GM12874 (cell line): ENCODE measurements around the gene HPX.

Source experiments
- TF ChIP-seq, protein P1 (sequence below): IDR thresholded peaks from 2 replicates; pipeline ENCODE4 v1.5.1; 2011; ENCODE audit warnings: low read depth, mild to moderate bottlenecking, control low read depth, low read length, moderate library complexity; ENCODE audit not compliant: insufficient read depth

Gene HPX, protein sequence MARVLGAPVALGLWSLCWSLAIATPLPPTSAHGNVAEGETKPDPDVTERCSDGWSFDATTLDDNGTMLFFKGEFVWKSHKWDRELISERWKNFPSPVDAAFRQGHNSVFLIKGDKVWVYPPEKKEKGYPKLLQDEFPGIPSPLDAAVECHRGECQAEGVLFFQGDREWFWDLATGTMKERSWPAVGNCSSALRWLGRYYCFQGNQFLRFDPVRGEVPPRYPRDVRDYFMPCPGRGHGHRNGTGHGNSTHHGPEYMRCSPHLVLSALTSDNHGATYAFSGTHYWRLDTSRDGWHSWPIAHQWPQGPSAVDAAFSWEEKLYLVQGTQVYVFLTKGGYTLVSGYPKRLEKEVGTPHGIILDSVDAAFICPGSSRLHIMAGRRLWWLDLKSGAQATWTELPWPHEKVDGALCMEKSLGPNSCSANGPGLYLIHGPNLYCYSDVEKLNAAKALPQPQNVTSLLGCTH

DNA sequence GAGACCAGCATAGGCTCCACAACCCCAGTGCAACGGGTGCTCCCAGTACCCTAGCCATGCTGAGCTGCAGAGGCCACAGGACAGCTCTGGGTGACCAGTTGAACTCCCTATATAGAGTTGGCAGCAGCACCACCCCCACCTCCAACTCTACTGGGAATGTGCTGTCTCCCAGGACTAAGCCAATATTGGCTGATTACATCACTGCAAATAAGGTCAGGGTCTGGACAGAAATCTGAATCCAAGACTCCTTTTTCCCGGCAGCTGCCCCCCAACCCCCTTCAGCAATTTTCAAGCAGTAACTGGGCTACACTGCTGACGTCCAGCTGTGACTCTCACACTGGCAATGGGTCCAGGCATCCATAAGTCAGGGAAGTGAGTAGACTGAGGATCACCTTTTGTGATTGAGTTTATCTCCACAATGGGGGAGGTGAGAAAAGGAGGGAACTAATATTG is at the start of gene HPX:
Gene HPX (minus strand): TSS at position 82 of the 453 bp plus-strand sequence. CDS start 24 bp downstream, at position 58.
- TF ChIP-seq, protein P1, sequence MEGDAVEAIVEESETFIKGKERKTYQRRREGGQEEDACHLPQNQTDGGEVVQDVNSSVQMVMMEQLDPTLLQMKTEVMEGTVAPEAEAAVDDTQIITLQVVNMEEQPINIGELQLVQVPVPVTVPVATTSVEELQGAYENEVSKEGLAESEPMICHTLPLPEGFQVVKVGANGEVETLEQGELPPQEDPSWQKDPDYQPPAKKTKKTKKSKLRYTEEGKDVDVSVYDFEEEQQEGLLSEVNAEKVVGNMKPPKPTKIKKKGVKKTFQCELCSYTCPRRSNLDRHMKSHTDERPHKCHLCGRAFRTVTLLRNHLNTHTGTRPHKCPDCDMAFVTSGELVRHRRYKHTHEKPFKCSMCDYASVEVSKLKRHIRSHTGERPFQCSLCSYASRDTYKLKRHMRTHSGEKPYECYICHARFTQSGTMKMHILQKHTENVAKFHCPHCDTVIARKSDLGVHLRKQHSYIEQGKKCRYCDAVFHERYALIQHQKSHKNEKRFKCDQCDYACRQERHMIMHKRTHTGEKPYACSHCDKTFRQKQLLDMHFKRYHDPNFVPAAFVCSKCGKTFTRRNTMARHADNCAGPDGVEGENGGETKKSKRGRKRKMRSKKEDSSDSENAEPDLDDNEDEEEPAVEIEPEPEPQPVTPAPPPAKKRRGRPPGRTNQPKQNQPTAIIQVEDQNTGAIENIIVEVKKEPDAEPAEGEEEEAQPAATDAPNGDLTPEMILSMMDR = no peak

- TF ChIP-seq, protein P1 = no peak
Measured at GRCh38 chr11:6489306-6489705, 48.5 kb upstream of the HPX start.

DNA sequence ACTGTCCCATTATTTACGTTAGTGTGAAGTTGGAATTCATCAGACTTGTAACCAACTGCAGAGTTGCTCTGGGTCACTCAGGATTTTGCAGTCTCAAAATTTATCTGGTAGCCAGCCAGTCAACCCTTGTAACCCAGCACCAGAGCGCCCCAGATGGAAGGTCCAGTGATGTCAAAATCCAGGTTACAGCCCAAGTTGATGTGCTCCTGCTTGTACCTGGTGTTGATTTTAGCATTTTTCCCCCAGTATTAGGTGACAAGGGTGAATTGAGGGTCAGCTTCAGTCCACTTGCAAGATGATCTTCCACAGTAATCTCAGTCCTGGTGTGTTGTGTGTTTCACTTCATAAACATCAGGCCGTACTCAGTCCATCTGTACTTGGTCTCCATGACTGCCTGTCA is 48.0 kb upstream of the HPX start:
- TF ChIP-seq, protein P1 = no peak

- TF ChIP-seq, protein P1 = no peak
Measured at GRCh38 chr11:6488342-6488741, 47.6 kb upstream of the HPX start.

DNA sequence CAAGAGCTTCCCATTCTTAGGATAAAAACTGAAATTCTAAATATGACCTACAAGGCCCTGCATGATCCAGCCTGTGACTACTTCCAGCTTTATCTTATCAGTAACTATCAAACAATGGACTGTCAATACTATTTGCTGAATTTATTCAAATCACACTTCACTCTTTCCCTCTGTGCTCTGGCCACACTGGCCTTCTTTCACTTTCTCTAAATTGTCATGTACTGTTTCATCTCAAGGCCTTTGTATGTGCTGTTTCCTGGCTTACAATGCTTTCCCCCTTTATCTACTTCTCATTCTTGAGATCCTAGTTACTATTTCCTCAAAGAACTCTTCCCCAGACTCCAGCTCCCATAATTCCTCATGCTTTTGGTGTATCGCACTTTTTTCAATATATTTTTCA is 46.2 kb upstream of the HPX start:
- TF ChIP-seq, protein P1 = no peak

- TF ChIP-seq, protein P1 = no peak
Measured at GRCh38 chr11:6486256-6486655, 45.5 kb upstream of the HPX start.

- TF ChIP-seq, protein P1 = no peak
Measured at GRCh38 chr11:6485661-6486060, 44.9 kb upstream of the HPX start.
